ENCODE data around the gene NMNAT3. TPM values are rescaled to one million over a fixed set of nuclear protein-coding genes. Genes with fewer than 3 reads are reported as not detected.

Gene NMNAT3
- total and polyA plus RNA-seq, 2 donors from 2014 or later = 6.4 to 13.8 TPM

GRCh38 chr3:139519998-139520737 is 157.6 kb downstream of the NMNAT3 start:
- intact Hi-C loops (cut with DNase I) = no loop called here
- H3K27ac ChIP-seq (ENCODE audit: low read depth in 2 of 2, low read length in 2 of 2) = no peak overlapping the region
- DNase-seq (peak in 3 of 5 donors; percentile 5 to 38 (median 8)), FAIRE-seq (no peak)
- TF ChIP-seq, protein P1, sequence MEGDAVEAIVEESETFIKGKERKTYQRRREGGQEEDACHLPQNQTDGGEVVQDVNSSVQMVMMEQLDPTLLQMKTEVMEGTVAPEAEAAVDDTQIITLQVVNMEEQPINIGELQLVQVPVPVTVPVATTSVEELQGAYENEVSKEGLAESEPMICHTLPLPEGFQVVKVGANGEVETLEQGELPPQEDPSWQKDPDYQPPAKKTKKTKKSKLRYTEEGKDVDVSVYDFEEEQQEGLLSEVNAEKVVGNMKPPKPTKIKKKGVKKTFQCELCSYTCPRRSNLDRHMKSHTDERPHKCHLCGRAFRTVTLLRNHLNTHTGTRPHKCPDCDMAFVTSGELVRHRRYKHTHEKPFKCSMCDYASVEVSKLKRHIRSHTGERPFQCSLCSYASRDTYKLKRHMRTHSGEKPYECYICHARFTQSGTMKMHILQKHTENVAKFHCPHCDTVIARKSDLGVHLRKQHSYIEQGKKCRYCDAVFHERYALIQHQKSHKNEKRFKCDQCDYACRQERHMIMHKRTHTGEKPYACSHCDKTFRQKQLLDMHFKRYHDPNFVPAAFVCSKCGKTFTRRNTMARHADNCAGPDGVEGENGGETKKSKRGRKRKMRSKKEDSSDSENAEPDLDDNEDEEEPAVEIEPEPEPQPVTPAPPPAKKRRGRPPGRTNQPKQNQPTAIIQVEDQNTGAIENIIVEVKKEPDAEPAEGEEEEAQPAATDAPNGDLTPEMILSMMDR (IDR thresholded peaks at IDR 0.05; ENCODE audit: borderline replicate concordance, extremely low read depth, insufficient read depth) = no peak
- no peaks in the 10 kb centered on the region for H3K27me3 ChIP-seq (ENCODE audit: control insufficient read depth, insufficient read depth, low read length)
- no peaks in the 10 kb centered on the region for H3K9me3 ChIP-seq (ENCODE audit: control insufficient read depth in 2 of 3, insufficient read depth in 1 of 3, low read length in 3 of 3)
- no peaks in the 10 kb centered on the region for H3K36me3 ChIP-seq (ENCODE audit: control insufficient read depth in 2 of 3, insufficient read depth in 3 of 3, low read length in 3 of 3)
- H3K4me1 ChIP-seq (ENCODE audit: control insufficient read depth in 2 of 3, insufficient read depth in 2 of 3, low read depth in 1 of 3, low read length in 3 of 3) = no peaks in the 10 kb centered on the region
- no peak overlapping the region for H3K4me3 ChIP-seq (ENCODE audit: low read length in 3 of 3)
- H3K9ac ChIP-seq (ENCODE audit: low read length in 3 of 3) = no peak overlapping the region

GRCh38 chr3:139518926-139519842 is 158.6 kb downstream of the NMNAT3 start:
- no peaks in the 10 kb centered on the region for H3K27me3 ChIP-seq (ENCODE audit: control insufficient read depth, insufficient read depth, low read length)
- no peak overlapping the region for H3K27ac ChIP-seq (ENCODE audit: low read depth in 2 of 2, low read length in 2 of 2)
- no peaks in the 10 kb centered on the region for H3K36me3 ChIP-seq (ENCODE audit: control insufficient read depth in 2 of 3, insufficient read depth in 3 of 3, low read length in 3 of 3)
- H3K4me3 ChIP-seq (ENCODE audit: low read length in 3 of 3) = no peak overlapping the region
- no peaks in the 10 kb centered on the region for H3K4me1 ChIP-seq (ENCODE audit: control insufficient read depth in 2 of 3, insufficient read depth in 2 of 3, low read depth in 1 of 3, low read length in 3 of 3)
- peak in 1 of 5 donors; percentile 6 for DNase-seq
- TF ChIP-seq, protein P1 (IDR thresholded peaks at IDR 0.05; ENCODE audit: borderline replicate concordance, extremely low read depth, insufficient read depth) = no peak
- intact Hi-C loops (cut with DNase I) = no loop called here
- H3K9ac ChIP-seq (ENCODE audit: low read length in 3 of 3) = no peak overlapping the region
- no peaks in the 10 kb centered on the region for H3K9me3 ChIP-seq (ENCODE audit: control insufficient read depth in 2 of 3, insufficient read depth in 1 of 3, low read length in 3 of 3)
- FAIRE-seq = no peak

GRCh38 chr3:139518306-139518705 is 159.5 kb downstream of the NMNAT3 start:
- peak in 1 of 5 donors; percentile 6 for DNase-seq
- Histone ChIP-seq H3K9me3 (ENCODE audit: control insufficient read depth in 2 of 3, insufficient read depth in 1 of 3, low read length in 3 of 3) (no peaks in the 10 kb centered on the region), H3K9ac (ENCODE audit: low read length in 3 of 3) (no peak overlapping the region), H3K27me3 (ENCODE audit: control insufficient read depth, insufficient read depth, low read length) (no peaks in the 10 kb centered on the region), H3K36me3 (ENCODE audit: control insufficient read depth in 2 of 3, insufficient read depth in 3 of 3, low read length in 3 of 3) (no peaks in the 10 kb centered on the region), H3K4me3 (ENCODE audit: low read length in 3 of 3) (no peak overlapping the region), H3K27ac (ENCODE audit: low read depth in 2 of 2, low read length in 2 of 2) (no peak overlapping the region), H3K4me1 (ENCODE audit: control insufficient read depth in 2 of 3, insufficient read depth in 2 of 3, low read depth in 1 of 3, low read length in 3 of 3) (no peaks in the 10 kb centered on the region)
- TF ChIP-seq, protein P1 (IDR thresholded peaks at IDR 0.05; ENCODE audit: borderline replicate concordance, extremely low read depth, insufficient read depth) = no peak
- FAIRE-seq = no peak
- intact Hi-C loops (cut with DNase I) = no loop called here

Measured in kidney (tissue), 14 donors.